Measurements from ENCODE around the gene AHNAK. TPM values are rescaled to one million over a fixed set of nuclear protein-coding genes. Genes with fewer than 3 reads are reported as not detected.
A peak's percentile ranks its signal among the peaks of the same experiment; 100 is the strongest.
"Not testable (repeated sequence)": the region's sequence is repeated elsewhere in the genome, so short reads cannot be mapped to it uniquely, and the experiment has no call there.

The AHNAK gene
- total RNA-seq, 1 donor: 250 TPM

DNA sequence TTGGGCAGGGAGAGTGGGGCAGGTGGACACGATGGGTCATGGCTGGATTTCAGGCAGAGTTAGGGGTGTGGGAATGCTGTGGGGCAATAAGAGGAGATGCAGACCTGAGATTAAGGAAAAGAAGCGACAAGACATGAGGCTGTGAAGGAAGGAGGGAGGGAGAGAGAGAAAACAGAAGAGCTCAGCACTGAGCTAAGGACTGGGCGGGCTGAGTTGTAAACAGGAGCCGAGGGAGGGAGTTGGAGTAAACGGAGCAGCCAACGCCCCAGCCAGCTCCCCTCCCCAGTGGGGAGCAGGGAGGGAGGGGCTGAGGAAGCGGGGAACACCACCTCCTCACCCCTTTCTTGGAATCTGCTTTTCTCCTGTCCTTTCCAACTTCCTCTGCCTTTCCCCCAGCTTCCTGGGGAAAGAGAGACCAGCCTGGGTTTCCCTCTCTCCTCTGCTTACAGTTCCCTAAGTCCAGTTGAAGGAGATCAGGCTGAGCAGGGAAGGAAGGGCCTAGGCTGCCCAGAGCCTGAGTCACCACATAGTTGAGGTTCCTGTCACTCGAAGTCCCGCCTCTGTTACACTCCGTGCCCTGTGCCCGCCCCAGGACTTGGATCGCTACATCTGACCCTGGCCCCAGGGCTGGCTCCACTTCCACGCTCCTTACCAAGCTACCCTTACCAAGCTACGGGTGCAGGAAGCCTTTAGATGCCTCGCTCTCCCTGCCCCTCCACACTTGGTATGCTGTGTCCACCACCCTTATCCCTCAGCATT, 6.7 kb upstream of the AHNAK start:
- DNase-seq (ENCODE audit: low read depth in 2 of 3, low spot score in 2 of 3): peak in 2 of 3 donors; percentile 78 to 84

DNA sequence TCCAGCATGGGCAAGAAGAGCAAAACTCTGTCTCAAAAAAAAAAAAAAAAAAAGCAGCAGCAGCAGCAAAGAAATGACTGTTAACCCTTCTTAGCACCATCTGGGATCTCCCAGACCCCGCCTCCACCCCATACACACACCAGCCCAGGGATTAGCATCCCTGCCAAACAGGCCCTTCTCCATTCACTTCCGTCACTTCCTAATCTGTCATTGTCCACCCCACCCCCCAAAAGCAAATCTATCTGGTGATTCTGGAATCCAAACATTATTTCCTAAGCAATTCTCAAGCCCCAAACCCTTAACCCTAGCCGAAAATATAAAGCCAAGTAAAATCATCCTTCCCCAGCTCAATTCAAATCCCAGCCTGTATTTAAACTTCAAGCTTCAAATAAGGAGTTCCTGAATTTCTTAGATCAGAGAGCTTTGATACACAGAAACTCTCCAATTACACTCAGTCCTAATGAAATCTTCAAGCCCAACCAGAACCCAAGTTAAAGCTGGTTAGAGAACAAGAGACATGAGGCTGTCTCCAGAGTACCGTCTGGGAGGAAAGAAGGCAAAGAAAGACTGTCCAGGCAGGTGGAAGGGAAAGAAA, 6.0 kb upstream of the AHNAK start:
- peak in 1 of 3 donors; percentile 19 for DNase-seq (ENCODE audit: low read depth in 2 of 3, low spot score in 2 of 3)

DNA sequence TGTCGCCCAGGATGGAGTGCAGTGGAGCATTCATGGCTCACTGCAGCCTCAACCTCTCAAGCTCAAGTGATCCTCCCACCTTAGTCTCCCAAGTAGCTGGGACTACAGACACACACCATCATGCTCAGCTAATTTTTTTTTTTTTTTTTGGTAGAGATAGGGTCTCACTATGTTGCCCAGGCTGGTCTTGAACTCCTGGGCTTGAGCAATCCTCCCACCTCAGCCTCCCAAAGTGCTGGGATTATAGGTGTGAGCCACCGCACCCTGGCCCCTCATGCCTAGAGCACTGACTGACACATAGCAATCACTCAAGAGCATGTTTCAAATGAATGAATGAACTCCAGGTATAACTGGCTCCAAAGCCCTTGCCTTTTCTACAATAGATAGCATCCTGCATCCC, 3.9 kb upstream of the AHNAK start:
- not testable (repeated sequence) for DNase-seq (ENCODE audit: low read depth in 2 of 3, low spot score in 2 of 3)

DNA sequence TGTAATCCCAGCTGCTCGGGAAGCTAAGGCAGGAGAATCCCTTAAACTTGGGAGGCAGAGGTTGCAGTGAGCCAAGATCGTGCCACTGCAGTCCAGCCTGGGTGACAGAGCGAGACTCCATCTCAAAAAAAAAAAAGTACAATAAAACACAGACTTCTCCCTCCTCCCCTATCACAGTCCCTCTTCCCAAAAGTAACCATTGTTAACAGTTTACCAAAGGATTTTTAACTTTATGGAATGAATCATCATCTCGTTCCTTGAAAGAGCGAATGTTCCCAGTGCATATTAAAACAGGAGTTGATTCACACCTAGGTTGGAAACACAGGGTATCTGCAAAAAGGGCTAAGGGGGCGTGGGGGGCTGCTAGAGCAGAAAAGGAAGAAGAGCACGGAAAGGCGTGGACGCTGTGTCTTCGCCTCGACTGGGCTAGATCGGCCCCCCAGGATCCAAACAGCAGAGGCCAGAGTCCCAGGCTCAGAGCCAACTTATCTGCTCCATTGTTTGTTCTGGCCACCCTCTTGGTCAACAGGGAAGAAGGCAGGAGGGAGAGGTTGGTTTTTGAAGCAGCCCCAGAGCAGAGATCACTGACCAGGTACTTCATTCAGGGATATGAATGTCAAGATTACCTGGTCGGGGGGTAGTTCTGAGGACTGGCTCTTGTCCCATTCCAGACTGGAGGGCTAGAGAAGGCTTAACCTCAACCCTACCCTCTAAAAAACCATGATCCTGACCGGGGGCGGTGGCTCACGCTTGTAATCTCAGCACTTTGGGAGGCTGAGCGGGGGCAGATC, 2.1 kb upstream of the AHNAK start:
- no peak for DNase-seq (ENCODE audit: low read depth in 2 of 3, low spot score in 2 of 3)

GRCh38 chr11:62547691-62548281, 1.2 kb upstream of the AHNAK start:
- DNase-seq (ENCODE audit: low read depth in 2 of 3, low spot score in 2 of 3): no peak

DNA sequence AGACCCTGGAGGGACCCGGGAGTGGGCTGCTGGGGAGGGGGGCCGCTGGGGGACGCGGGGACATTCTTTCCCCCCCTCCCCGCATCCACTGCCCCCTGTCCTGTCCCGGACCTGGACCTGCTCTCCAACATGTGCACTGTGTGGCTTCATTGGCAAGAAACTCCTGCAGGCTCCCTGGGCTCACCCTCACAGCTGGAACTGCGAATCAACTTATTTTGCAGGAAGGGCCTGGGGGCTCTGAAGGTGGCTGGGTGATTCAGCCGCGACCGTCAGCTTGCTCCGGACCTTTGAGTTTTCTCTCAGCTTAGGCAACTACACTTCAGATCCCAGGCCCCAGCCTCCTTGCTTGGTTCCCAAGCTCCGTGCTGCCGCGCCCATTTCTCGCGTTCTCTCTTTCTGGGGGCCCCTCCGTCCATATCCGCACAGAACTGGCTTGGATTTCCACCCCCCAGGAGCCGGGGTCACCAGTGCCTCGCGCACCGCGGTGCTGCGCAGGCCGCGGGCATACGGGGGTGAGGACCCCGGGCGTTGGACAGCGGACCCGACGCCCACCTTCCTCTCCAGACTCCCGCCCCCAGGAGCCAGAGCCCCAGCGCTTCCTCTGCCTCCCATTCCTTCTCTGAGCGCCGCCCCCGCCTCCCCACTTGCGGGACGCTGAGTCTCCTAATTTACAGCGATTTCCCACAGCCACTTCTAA, 471 bp upstream of the AHNAK start:
- peak in 1 of 3 donors; percentile 15 for DNase-seq (ENCODE audit: low read depth in 2 of 3, low spot score in 2 of 3)

- peak in 2 of 3 donors; percentile 65 to 72 for DNase-seq (ENCODE audit: low read depth in 2 of 3, low spot score in 2 of 3)
Measured at GRCh38 chr11:62545437-62546243, 966 bp downstream of the AHNAK start.

GRCh38 chr11:62544581-62545436, 1.8 kb downstream of the AHNAK start:
- DNase-seq (ENCODE audit: low read depth in 2 of 3, low spot score in 2 of 3): no peak

- DNase-seq (ENCODE audit: low read depth in 2 of 3, low spot score in 2 of 3): no peak
Measured at GRCh38 chr11:62543680-62544444, 2.7 kb downstream of the AHNAK start.

DNA sequence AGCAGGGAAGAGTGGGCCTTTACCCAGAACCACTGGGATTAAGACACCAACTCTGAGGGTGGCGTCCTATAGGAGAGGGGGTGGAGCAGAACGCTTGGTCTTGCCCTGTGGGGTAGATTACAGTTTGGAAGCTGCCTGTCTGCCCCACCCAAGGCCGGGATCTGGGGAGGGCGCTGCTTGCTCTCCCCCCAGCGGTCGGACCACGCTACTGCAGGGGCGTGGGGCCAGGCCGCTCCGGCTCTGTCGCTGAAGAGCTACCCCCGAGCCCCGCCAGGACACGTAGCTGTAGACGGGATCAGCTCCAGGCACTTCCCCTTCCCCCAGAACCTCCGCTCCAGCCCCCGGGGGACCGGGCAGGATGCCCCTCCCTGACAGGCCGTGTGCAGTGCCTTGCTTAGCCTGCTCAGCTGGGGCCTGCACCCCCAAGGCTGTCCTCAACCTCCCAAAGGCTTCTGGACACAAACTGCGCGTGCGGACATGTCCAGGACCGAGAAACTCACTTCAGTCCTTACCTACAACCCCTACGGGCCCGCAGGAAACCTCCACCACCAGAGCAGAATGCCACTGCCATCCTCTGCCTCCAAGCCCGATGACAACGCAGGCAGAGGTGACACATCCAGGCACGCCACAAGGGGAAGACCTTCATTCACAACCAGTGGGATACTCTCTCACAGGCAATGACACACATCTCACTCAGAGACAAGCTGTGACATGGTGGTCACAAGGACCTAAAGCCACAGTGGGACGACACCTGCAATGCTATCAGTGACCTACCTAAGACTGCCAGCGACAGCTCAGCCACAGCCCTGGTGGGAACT, 3.6 kb downstream of the AHNAK start:
- peak in 2 of 3 donors; percentile 67 for DNase-seq (ENCODE audit: low read depth in 2 of 3, low spot score in 2 of 3)

DNA sequence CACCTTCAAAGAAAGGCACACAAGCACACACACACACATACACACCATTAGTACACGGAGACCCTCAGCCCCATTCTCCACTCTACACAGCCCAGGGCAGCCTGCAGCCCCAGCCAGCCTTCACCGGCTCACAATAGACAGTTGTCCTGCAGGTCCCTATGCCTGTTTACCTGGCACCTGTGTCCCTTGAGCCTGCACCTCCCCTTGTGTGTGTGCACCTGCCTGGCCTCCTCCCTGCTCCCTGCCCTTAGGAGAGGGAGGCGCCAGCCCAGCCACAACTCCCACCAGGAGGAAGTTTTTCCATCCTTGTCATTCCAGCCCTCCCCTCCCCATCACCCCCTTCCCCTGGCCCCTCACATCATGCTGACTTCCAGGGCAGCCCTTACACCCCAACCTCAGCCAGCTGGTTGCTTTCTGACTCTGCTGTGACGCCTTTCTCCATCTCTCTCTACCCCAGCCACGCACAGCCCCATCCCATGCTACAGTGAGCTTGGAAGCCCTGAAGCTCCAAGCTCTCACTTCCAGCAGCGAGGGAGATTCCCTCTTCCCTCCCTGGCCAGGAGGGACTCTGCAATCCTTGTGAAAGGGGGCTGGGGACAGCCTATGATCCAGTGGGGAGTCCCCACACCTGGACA, 4.4 kb downstream of the AHNAK start:
- DNase-seq (ENCODE audit: low read depth in 2 of 3, low spot score in 2 of 3): no peak

DNA sequence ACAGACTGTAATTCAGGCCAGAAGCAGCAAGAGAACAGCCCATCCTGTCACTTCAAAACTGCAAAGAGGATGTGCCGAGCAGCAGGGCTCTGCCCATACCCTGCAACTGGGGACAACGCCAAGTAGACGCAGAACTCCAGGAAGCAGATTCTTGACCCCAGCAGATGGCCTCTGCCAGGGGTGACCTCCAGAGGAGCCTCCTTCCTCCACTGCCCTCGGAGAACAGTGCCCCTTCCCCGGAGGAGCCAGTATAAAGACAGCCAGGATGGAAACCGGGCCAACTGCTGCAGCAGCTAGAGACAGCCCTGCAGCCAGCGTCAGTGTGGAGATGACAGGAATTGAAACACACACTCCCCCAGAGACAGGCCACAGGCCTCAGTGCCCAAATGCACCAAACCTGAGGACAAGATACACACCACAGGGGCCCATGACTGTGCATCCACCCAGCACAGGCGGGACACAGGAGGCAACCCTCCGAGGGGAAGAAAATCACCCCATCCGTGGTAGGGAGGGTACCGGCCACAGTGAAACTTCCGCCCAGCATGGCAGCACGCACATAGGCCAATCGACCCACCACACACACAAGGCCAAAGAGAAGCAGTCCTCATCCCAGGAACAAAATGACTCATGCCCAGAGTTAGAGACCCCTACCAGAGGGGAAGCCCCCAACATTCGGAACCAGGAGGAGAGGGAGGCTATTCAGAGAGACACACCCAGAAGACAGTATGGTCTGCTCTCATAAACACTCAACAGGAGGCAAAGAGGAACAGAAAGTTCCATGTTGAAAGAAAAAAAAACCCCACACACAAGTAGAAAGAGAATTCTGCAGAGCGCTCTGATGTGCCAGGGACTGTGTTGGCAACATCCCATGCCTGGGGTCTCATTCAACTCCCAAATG, 5.6 kb downstream of the AHNAK start:
- DNase-seq (ENCODE audit: low read depth in 2 of 3, low spot score in 2 of 3): no peak

GRCh38 chr11:62539238-62539925, 7.2 kb downstream of the AHNAK start:
- DNase-seq (ENCODE audit: low read depth in 2 of 3, low spot score in 2 of 3): peak in 2 of 3 donors; percentile 55 to 56

DNA sequence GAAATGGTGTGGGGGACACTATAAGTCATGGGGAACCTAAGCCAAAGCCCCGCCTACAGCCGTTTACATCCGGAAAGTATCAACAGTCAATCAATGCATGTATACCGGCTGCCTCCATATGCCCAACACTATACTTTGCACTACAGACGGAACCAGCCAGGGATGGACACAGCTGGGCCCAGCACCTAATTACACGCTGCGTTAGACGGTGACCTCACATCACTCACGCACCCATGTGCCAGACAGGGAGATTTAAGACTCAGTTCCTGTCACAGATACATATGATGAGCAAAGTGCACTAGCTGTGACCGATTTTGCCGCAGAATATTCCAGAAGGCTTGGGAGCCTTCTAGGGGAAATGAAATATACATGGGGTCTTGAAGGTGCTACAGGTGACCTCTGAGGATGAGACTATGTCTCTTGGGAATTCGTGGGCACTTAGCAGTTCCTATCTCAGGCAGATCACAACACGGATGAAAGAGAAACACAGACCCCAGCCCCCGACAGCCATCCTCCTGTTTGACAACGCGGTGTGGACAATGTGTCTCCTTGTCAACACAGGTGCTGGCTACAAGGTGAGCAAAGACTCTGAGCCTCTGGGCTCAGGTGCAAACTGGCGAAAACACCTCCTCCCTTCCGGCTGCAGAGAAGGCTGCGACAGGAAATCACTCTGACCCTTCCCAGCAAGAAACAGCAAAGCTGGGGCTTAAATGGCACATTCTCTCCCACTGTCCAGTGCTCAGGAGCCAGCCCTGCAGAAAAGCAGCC, 8.0 kb downstream of the AHNAK start:
- DNase-seq (ENCODE audit: low read depth in 2 of 3, low spot score in 2 of 3): no peak
